Liver (tissue), 9 donors: Measurements from ENCODE around the gene EIPR1. TPM values are rescaled to one million over a fixed set of nuclear protein-coding genes. Genes with fewer than 3 reads are reported as not detected.

Source experiments
- DNase-seq: peaks from one replicate; pipeline ENCODE4 v3.0.0-alpha.2; 2017; ENCODE audit warnings: low spot score
- H3K27ac ChIP-seq, 2 donors: one replicate each; pipeline ENCODE4 v1.7.0; 2013; ENCODE audit warnings: inconsistent platforms in 2 of 2, low read length in 2 of 2, control low read depth in 1 of 2, low read depth in 1 of 2, mild to moderate bottlenecking in 1 of 2
- H3K27me3 ChIP-seq, 4 donors: one replicate each; pipeline versions ENCODE4 v1.6.1 to v1.7.0; 2013; ENCODE audit warnings: low read length in 3 of 4, inconsistent platforms in 1 of 4, mild to moderate bottlenecking in 1 of 4, moderate library complexity in 1 of 4; ENCODE audit not compliant: control insufficient read depth in 4 of 4, insufficient read depth in 4 of 4
- H3K36me3 ChIP-seq, 4 donors: one replicate each; pipeline versions ENCODE4 v1.6.1 to v1.7.0; 2013; ENCODE audit warnings: low read length in 3 of 4, mild to moderate bottlenecking in 3 of 4, low read depth in 1 of 4, moderate library complexity in 1 of 4; ENCODE audit not compliant: control insufficient read depth in 4 of 4, insufficient read depth in 3 of 4
- H3K4me1 ChIP-seq, 4 donors: one replicate each; pipeline versions ENCODE4 v1.6.1 to v1.7.0; 2013; ENCODE audit warnings: low read length in 3 of 4, mild to moderate bottlenecking in 3 of 4, moderate library complexity in 1 of 4; ENCODE audit not compliant: control insufficient read depth in 4 of 4, insufficient read depth in 4 of 4
- H3K4me3 ChIP-seq, 3 donors: one replicate each; pipeline versions ENCODE4 v1.6.1 to v1.7.0; 2013; ENCODE audit warnings: low read length in 3 of 3, control low read depth in 1 of 3, low read depth in 1 of 3, mild to moderate bottlenecking in 1 of 3
- H3K9ac ChIP-seq, 2 donors: one replicate each; pipeline ENCODE4 v1.7.0; 2013; ENCODE audit warnings: low read length in 2 of 2, mild to moderate bottlenecking in 2 of 2, moderate library complexity in 2 of 2, control low read depth in 1 of 2, low read depth in 1 of 2
- H3K9me3 ChIP-seq, 4 donors: one replicate each; pipeline versions ENCODE4 v1.6.1 to v1.7.0; 2013; ENCODE audit warnings: low read length in 3 of 4; ENCODE audit not compliant: control insufficient read depth in 4 of 4
- EGR1 ChIP-seq, 2 donors: IDR thresholded peaks; 2 replicates each; pipeline ENCODE4 v1.6.1; 2016 to 2018; ENCODE audit warnings: antibody characterized with exemption in 2 of 2, low read depth in 2 of 2
- FOXA1 ChIP-seq: IDR thresholded peaks from 2 replicates; pipeline ENCODE4 v1.6.1; 2016; ENCODE audit warnings: antibody characterized with exemption
- FOXA2 ChIP-seq: IDR thresholded peaks from 2 replicates; pipeline ENCODE4 v1.6.1; 2016; ENCODE audit warnings: antibody characterized with exemption
- GABPA ChIP-seq, 2 donors: IDR thresholded peaks in 1 of 2; conservative IDR thresholded peaks in 1 of 2; 2 replicates each; pipeline ENCODE4 v1.6.1; 2016; ENCODE audit warnings: antibody characterized with exemption in 2 of 2, mild to moderate bottlenecking in 1 of 2, moderate library complexity in 1 of 2
- HNF4A ChIP-seq, 2 donors: conservative IDR thresholded peaks; 2 replicates each; pipeline ENCODE4 v1.6.1; 2016; ENCODE audit warnings: antibody characterized with exemption in 2 of 2, mild to moderate bottlenecking in 2 of 2
- HNF4G ChIP-seq: IDR thresholded peaks from 2 replicates; pipeline ENCODE4 v1.6.1; 2016; ENCODE audit warnings: antibody characterized with exemption
- JUND ChIP-seq, 2 donors: IDR thresholded peaks; 2 replicates each; pipeline ENCODE4 v1.6.1; 2016; ENCODE audit warnings: antibody characterized with exemption in 2 of 2
- NR2F2 ChIP-seq: IDR thresholded peaks from 2 replicates; pipeline ENCODE4 v1.6.1; 2016; ENCODE audit warnings: antibody characterized with exemption
- RAD21 ChIP-seq, 2 donors: IDR thresholded peaks; 2 replicates each; pipeline ENCODE4 v1.6.1; 2016; ENCODE audit warnings: antibody characterized with exemption in 2 of 2, mild to moderate bottlenecking in 2 of 2
- RXRA ChIP-seq, 2 donors: IDR thresholded peaks; 2 replicates each; pipeline ENCODE4 v1.6.1; 2017 to 2018; ENCODE audit warnings: antibody characterized with exemption in 2 of 2, mild to moderate bottlenecking in 1 of 2
- SP1 ChIP-seq: IDR thresholded peaks from 2 replicates; pipeline ENCODE4 v1.6.1; 2018; ENCODE audit warnings: antibody characterized with exemption, mild to moderate bottlenecking
- TAF1 ChIP-seq: conservative IDR thresholded peaks from 2 replicates; pipeline ENCODE4 v1.6.1; 2016; ENCODE audit warnings: antibody characterized with exemption, mild to moderate bottlenecking
- YY1 ChIP-seq: IDR thresholded peaks from 2 replicates; pipeline ENCODE4 v1.6.1; 2016; ENCODE audit warnings: antibody characterized with exemption, mild to moderate bottlenecking
- WGBS: extraction: QIAGEN DNeasy Blood & Tissue Kit; methylation state at CpG from one replicate; pipeline ENCODE4 v1.1.7; 2013; 5-methylcytosine and 5-hydroxymethylcytosine counted together
- polyA plus RNA-seq, 2 donors: library from polyadenylated mRNA; stranded (reverse) in 1 of 2; unstranded in 1 of 2; fragments of 200-250 nt in 1 of 2; fragments of >200 nt in 1 of 2; fragmentation: Nextera tagmentation in 1 of 2; extraction: Ambion mirVana in 1 of 2; gene quantifications; one replicate each; pipeline versions ENCODE4 v1.2.1 to v1.2.3, GENCODE V29; 2013 to 2015
- total RNA-seq, 2 donors: library from RNA; depleted of rRNA; stranded (reverse); fragments of >200 nt; gene quantifications; one replicate each; pipeline ENCODE4 v1.2.3, GENCODE V29; 2014
- TF ChIP-seq, protein P1 (sequence below): IDR thresholded peaks from 2 replicates; pipeline ENCODE4 v1.6.1; 2016; ENCODE audit warnings: antibody characterized with exemption
- TF ChIP-seq, protein P2 (sequence below): fragments of 150-350 bp; IDR thresholded peaks from 2 replicates; pipeline ENCODE4 v1.5.1; 2017; ENCODE audit warnings: improper control_type of control experiment, low read depth, low read length; ENCODE audit not compliant: missing input control
- TF ChIP-seq, protein P3 (sequence below): IDR thresholded peaks from 2 replicates; pipeline ENCODE4 v1.6.1; 2016; ENCODE audit warnings: antibody characterized with exemption
- TF ChIP-seq, protein P4 (sequence below): IDR thresholded peaks from 2 replicates; pipeline ENCODE4 v1.6.1; 2016; ENCODE audit warnings: antibody characterized with exemption
- TF ChIP-seq, protein P5 (sequence below): IDR thresholded peaks from 2 replicates; pipeline ENCODE4 v1.6.1; 2016; ENCODE audit warnings: antibody characterized with exemption, mild to moderate bottlenecking
- donor health status: healthy.
- donor health status: healthy.
- donor health status: healthy.
- donor health status: healthy.
- donor health status: healthy.

The EIPR1 gene
- total and polyA plus RNA-seq, 4 donors: 7.6 to 12.1 (median 11.4) TPM

DNA sequence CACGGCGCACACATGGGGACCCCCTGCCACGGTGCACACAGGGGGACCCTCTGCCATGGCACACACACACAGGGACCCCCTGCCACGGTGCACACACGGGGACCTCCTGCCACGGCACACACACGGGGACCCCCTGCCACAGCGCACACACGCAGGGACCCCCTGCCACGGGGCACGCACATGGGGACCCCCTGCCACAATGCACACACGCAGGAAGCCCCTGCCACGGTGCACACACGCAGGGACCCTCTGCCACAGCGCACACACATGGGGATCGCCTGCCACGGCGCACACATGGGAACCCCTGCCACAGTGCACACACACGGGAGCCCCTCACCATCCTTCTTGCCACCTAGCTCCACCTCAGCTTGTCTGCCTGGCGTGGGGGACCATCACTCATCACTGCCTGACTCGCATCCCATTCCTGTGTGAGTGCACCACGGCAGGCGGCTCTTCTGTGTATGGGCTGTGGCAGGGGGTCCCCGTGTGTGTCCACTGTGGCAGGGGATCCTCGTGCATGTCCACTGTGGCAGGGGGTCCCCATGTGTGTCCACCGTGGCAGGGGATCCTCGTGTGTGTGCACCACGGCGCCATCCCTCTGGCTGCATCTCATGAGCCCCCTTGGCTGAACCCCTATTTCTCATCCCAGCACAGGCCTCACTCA, 206.7 kb downstream of the EIPR1 start (continued):
- TF ChIP-seq HNF4G (no peak), SP1 (no peak), JUND (IDR thresholded peaks at IDR 0.05) (no peak), HNF4A (conservative IDR thresholded peaks at IDR 0.05) (no peak)

DNA sequence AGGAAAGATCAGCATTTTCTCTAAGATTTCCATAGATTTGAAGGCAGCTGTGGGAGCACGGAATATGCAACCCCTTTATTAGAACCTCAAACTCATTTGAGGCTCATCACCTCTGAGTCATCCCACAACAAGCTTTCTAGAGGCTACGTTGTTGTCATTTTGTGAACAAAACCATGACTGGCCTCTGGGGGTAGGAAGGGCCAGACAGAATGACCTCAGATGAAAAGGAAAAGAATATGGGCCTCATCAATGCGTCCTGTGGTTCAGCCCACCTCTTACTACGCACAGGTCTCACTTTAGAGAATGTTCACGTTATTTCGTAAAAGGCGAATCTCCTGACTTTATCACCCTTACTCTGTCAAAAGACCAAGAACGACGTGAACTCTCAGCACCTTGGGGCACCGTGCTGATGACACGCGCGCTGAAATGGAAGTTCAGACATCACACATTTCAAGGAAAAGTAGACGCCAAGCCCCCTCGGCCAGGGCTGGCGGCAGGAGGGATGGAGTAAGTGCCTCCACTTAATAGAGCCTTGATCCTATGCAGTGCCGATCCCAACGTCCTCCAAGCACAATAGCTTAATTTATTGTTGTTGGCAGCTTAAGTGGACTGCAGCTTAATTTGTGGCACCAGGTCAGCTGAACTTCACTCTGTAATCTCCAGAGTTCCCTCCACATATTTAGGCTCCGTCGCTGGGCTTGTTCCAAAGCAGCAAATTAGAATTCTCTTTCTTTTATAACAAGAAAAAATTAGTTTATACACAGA, 208.3 kb downstream of the EIPR1 start:
- H3K4me1 ChIP-seq: no peaks in the 10 kb centered on the region
- no peaks in the 10 kb centered on the region for H3K27me3 ChIP-seq
- no peak overlapping the region for H3K4me3 ChIP-seq
- H3K36me3 ChIP-seq: peaks cover 5 to 16% (median 11%) of the 10 kb centered on the region in 4 donors
- H3K9me3 ChIP-seq: no peaks in the 10 kb centered on the region
- H3K9ac ChIP-seq: no peak overlapping the region
- H3K27ac ChIP-seq: no peak overlapping the region
- no peak for DNase-seq
- 80% methylated on average over 20 of the region's 20 CpGs for WGBS
- TF ChIP-seq JUND (IDR thresholded peaks at IDR 0.05) (no peak), TAF1 (no peak), GABPA (IDR thresholded peaks at IDR 0.05 in 1 of 2, conservative IDR thresholded peaks at IDR 0.05 in 1 of 2) (no peak), EGR1 (IDR thresholded peaks at IDR 0.05; ENCODE audit: low read depth in 2 of 2) (no peak), FOXA1 (no peak), RXRA (IDR thresholded peaks at IDR 0.05) (no peak), NR2F2 (no peak), YY1 (no peak), HNF4G (no peak), FOXA2 (no peak), RAD21 (IDR thresholded peaks at IDR 0.05) (no peak), SP1 (no peak), HNF4A (conservative IDR thresholded peaks at IDR 0.05) (no peak)
- TF ChIP-seq, protein P1, sequence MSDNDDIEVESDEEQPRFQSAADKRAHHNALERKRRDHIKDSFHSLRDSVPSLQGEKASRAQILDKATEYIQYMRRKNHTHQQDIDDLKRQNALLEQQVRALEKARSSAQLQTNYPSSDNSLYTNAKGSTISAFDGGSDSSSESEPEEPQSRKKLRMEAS: no peak
- TF ChIP-seq, protein P2, sequence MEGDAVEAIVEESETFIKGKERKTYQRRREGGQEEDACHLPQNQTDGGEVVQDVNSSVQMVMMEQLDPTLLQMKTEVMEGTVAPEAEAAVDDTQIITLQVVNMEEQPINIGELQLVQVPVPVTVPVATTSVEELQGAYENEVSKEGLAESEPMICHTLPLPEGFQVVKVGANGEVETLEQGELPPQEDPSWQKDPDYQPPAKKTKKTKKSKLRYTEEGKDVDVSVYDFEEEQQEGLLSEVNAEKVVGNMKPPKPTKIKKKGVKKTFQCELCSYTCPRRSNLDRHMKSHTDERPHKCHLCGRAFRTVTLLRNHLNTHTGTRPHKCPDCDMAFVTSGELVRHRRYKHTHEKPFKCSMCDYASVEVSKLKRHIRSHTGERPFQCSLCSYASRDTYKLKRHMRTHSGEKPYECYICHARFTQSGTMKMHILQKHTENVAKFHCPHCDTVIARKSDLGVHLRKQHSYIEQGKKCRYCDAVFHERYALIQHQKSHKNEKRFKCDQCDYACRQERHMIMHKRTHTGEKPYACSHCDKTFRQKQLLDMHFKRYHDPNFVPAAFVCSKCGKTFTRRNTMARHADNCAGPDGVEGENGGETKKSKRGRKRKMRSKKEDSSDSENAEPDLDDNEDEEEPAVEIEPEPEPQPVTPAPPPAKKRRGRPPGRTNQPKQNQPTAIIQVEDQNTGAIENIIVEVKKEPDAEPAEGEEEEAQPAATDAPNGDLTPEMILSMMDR: no peak
- TF ChIP-seq, protein P3, sequence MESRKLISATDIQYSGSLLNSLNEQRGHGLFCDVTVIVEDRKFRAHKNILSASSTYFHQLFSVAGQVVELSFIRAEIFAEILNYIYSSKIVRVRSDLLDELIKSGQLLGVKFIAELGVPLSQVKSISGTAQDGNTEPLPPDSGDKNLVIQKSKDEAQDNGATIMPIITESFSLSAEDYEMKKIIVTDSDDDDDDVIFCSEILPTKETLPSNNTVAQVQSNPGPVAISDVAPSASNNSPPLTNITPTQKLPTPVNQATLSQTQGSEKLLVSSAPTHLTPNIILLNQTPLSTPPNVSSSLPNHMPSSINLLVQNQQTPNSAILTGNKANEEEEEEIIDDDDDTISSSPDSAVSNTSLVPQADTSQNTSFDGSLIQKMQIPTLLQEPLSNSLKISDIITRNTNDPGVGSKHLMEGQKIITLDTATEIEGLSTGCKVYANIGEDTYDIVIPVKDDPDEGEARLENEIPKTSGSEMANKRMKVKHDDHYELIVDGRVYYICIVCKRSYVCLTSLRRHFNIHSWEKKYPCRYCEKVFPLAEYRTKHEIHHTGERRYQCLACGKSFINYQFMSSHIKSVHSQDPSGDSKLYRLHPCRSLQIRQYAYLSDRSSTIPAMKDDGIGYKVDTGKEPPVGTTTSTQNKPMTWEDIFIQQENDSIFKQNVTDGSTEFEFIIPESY: no peak
- TF ChIP-seq, protein P4, sequence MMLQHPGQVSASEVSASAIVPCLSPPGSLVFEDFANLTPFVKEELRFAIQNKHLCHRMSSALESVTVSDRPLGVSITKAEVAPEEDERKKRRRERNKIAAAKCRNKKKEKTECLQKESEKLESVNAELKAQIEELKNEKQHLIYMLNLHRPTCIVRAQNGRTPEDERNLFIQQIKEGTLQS: no peak
- TF ChIP-seq, protein P5, sequence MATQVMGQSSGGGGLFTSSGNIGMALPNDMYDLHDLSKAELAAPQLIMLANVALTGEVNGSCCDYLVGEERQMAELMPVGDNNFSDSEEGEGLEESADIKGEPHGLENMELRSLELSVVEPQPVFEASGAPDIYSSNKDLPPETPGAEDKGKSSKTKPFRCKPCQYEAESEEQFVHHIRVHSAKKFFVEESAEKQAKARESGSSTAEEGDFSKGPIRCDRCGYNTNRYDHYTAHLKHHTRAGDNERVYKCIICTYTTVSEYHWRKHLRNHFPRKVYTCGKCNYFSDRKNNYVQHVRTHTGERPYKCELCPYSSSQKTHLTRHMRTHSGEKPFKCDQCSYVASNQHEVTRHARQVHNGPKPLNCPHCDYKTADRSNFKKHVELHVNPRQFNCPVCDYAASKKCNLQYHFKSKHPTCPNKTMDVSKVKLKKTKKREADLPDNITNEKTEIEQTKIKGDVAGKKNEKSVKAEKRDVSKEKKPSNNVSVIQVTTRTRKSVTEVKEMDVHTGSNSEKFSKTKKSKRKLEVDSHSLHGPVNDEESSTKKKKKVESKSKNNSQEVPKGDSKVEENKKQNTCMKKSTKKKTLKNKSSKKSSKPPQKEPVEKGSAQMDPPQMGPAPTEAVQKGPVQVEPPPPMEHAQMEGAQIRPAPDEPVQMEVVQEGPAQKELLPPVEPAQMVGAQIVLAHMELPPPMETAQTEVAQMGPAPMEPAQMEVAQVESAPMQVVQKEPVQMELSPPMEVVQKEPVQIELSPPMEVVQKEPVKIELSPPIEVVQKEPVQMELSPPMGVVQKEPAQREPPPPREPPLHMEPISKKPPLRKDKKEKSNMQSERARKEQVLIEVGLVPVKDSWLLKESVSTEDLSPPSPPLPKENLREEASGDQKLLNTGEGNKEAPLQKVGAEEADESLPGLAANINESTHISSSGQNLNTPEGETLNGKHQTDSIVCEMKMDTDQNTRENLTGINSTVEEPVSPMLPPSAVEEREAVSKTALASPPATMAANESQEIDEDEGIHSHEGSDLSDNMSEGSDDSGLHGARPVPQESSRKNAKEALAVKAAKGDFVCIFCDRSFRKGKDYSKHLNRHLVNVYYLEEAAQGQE: no peak
